HepG2 (cell line): ENCODE results near the gene FBXL13. TPM values are rescaled to one million over a fixed set of nuclear protein-coding genes. Genes with fewer than 3 reads are reported as not detected.

ENCODE experiments used
- ATAC-seq: fragments of 200-7000 bp; cut with Tn5 transposase; 3 replicates; pipeline ENCODE4 v1.9.1; 2020; ENCODE audit warnings: mild to moderate bottlenecking, moderate library complexity
- BruUV-seq: library from RNA; stranded (reverse); fragments of 400-500 nt; replicated peaks from 2 replicates; lab custom pipeline; 2021; lab: Mats Ljungman, UMichigan
- CTCF ChIA-PET: fragments of 300-600 bp; formaldehyde crosslinking; extraction: SDS; loops from one replicate; lab custom pipeline; 2021; ENCODE audit warnings: low total read pairs, inconsistent platforms, low intra/inter-chr PET ratio; lab: Yijun Ruan, JAX
- POLR2A ChIA-PET: fragments of 350-600 bp; sonication (Branson Sonifier 250); formaldehyde crosslinking; loops from one replicate; lab custom pipeline; 2020; ENCODE audit warnings: antibody characterized with exemption, inconsistent platforms; lab: Yijun Ruan, JAX
- DNase-seq: peaks from one replicate; pipeline ENCODE4 v3.0.0-alpha.2; 2015; ENCODE audit warnings: low spot score
- FAIRE-seq: peaks from 3 replicates; lab custom pipeline; 2011; peaks lifted over from hg19 to GRCh38; lab: Jason Lieb, UNC
- H2AFZ ChIP-seq: one replicate; pipeline ENCODE4 v1.6.1; 2011; ENCODE audit warnings: low read length, inconsistent platforms
- H3K27ac ChIP-seq: fragments of 300-600 bp; 3 replicates; pipeline ENCODE4 v1.8.0; 2011; ENCODE audit warnings: mixed run types, mild to moderate bottlenecking, mixed read lengths, low read length, inconsistent platforms; ENCODE audit not compliant: insufficient read depth; ENCODE audit errors: extremely low read length
- H3K27me3 ChIP-seq, 2 experiments: fragments of 200-600 bp in 1 of 2; 2 replicates in 1 of 2; 3 replicates in 1 of 2; pipeline versions ENCODE4 v1.6.0 to v1.8.0; 2011; ENCODE audit warnings: low read length in 2 of 2, mild to moderate bottlenecking in 2 of 2, moderate library complexity in 2 of 2, inconsistent platforms in 1 of 2; ENCODE audit not compliant: insufficient read depth in 2 of 2, control insufficient read depth in 1 of 2
- H3K36me3 ChIP-seq, 2 experiments: fragments of 200-600 bp in 1 of 2; replicated peaks in 1 of 2; 2 replicates in 1 of 2; 3 replicates in 1 of 2; pipeline versions ENCODE4 v1.5.1 to v1.8.0; 2011; ENCODE audit warnings: low read length in 2 of 2, inconsistent platforms in 1 of 2; ENCODE audit not compliant: insufficient read depth in 2 of 2, control insufficient read depth in 1 of 2
- H3K4me1 ChIP-seq: 2 replicates; pipeline ENCODE4 v1.5.1; 2012; ENCODE audit warnings: low read length, inconsistent platforms; ENCODE audit not compliant: insufficient read depth
- H3K4me2 ChIP-seq: 2 replicates; pipeline ENCODE4 v1.6.0; 2011; ENCODE audit warnings: low read depth, low read length, inconsistent platforms
- H3K4me3 ChIP-seq, 3 experiments: fragments of 200-600 bp in 1 of 3; sonication (generic), shearing (Covaris generic) in 1 of 3; replicated peaks in 1 of 3; 2 replicates each; pipeline ENCODE4 v1.5.1; 2011 to 2016; ENCODE audit warnings: low read length in 3 of 3, inconsistent platforms in 2 of 3, low read depth in 2 of 3, mild to moderate bottlenecking in 2 of 3, control low read depth in 1 of 3, mixed read lengths in 1 of 3; ENCODE audit not compliant: insufficient read depth in 1 of 3
- H3K79me2 ChIP-seq: one replicate; pipeline ENCODE4 v1.6.1; 2011; ENCODE audit warnings: low read length, inconsistent platforms; ENCODE audit not compliant: insufficient read depth
- H3K9ac ChIP-seq: 2 replicates; pipeline ENCODE4 v1.6.0; 2011; ENCODE audit warnings: mild to moderate bottlenecking, low read depth, low read length, inconsistent platforms; ENCODE audit not compliant: insufficient read depth
- H3K9me3 ChIP-seq: 2 replicates; pipeline ENCODE4 v1.5.1; 2012; ENCODE audit warnings: mild to moderate bottlenecking, low read length
- H4K20me1 ChIP-seq: 2 replicates; pipeline ENCODE4 v1.6.0; 2011; ENCODE audit warnings: inconsistent platforms, mild to moderate bottlenecking, low read length, moderate library complexity; ENCODE audit not compliant: insufficient read depth
- AGO1 ChIP-seq: fragments of 200-400 bp; formaldehyde crosslinking; IDR thresholded peaks from 2 replicates; pipeline ENCODE4 v1.6.1; 2017; ENCODE audit warnings: mild to moderate bottlenecking, low read depth, low read length, moderate library complexity; ENCODE audit not compliant: poor library complexity, severe bottlenecking
- CBX1 ChIP-seq: IDR thresholded peaks from one replicate; pipeline ENCODE4 v1.6.1; 2016; ENCODE audit warnings: antibody characterized with exemption, low read depth
- FOXA1 ChIP-seq, 2 experiments: fragments of 450-650 bp in 1 of 2; sonication (generic) in 1 of 2; formaldehyde crosslinking in 1 of 2; IDR thresholded peaks; 2 replicates each; pipeline versions ENCODE4 v1.4.0 to v1.6.1; 2016 to 2020; ENCODE audit warnings: missing genetic modification reagents in 1 of 2
- GATAD1 ChIP-seq: IDR thresholded peaks from 2 replicates; pipeline ENCODE4 v1.6.1; 2016; ENCODE audit warnings: missing genetic modification reagents, missing compliant biosample characterization
- HOXA5 ChIP-seq: sonication (generic); formaldehyde crosslinking; IDR thresholded peaks from 2 replicates; pipeline ENCODE4 v1.4.0; 2020; ENCODE audit warnings: missing genetic modification reagents
- NFIC ChIP-seq: IDR thresholded peaks from 2 replicates; pipeline ENCODE4 v1.6.1; 2012; ENCODE audit warnings: mild to moderate bottlenecking, low read length, inconsistent platforms
- NR3C1 ChIP-seq: sonication (generic); formaldehyde crosslinking; IDR thresholded peaks from 2 replicates; pipeline ENCODE4 v1.4.0; 2020; ENCODE audit warnings: missing genetic modification reagents
- PCBP1 ChIP-seq: fragments of 200-400 bp; formaldehyde crosslinking; IDR thresholded peaks from 2 replicates; pipeline ENCODE4 v1.6.1; 2017; ENCODE audit warnings: mild to moderate bottlenecking, low read depth, low read length, borderline replicate concordance
- POLR2A ChIP-seq, 2 experiments: IDR thresholded peaks; 2 replicates each; pipeline ENCODE4 v1.6.1; 2011; ENCODE audit warnings: low read depth in 2 of 2, low read length in 2 of 2, mild to moderate bottlenecking in 1 of 2, moderate library complexity in 1 of 2; ENCODE audit not compliant: insufficient read depth in 1 of 2
- POLR2AphosphoS2 ChIP-seq: IDR thresholded peaks from 2 replicates; pipeline ENCODE4 v1.6.1; 2011; ENCODE audit warnings: low read depth, low read length, improper control_type of control experiment
- RNF2 ChIP-seq: fragments of 450-650 bp; conservative IDR thresholded peaks from 2 replicates; pipeline ENCODE4 v1.6.1; 2016; ENCODE audit warnings: low read depth
- TCF12 ChIP-seq, 2 experiments: fragments of 450-650 bp in 1 of 2; sonication (generic) in 1 of 2; formaldehyde crosslinking in 1 of 2; IDR thresholded peaks; 2 replicates each; pipeline versions ENCODE4 v1.6.1 to v1.8.0; 2017 to 2022; ENCODE audit warnings: antibody characterized with exemption in 1 of 2, mild to moderate bottlenecking in 1 of 2, missing genetic modification reagents in 1 of 2, moderate library complexity in 1 of 2
- TCF7 ChIP-seq: sonication (generic); IDR thresholded peaks from 2 replicates; pipeline ENCODE4 v1.6.1; 2016; ENCODE audit warnings: antibody characterized with exemption, low read depth
- THAP11 ChIP-seq: IDR thresholded peaks from 2 replicates; pipeline ENCODE4 v1.6.1; 2016; ENCODE audit warnings: missing biosample characterization, missing genetic modification reagents
- TRIM24 ChIP-seq: sonication (generic); formaldehyde crosslinking; IDR thresholded peaks from 2 replicates; pipeline ENCODE4 v1.8.0; 2022; ENCODE audit warnings: mild to moderate bottlenecking, missing genetic modification reagents
- ZNF607 ChIP-seq: sonication (generic); formaldehyde crosslinking; IDR thresholded peaks from 2 replicates; pipeline ENCODE4 v1.5.1; 2020; ENCODE audit warnings: missing genetic modification reagents, mild to moderate bottlenecking, borderline replicate concordance
- whole genome bisulfite sequencing: methylation state at CpG from one replicate; pipeline ENCODE4 v1.1.6; 2017; ENCODE audit warnings: low lambda C conversion rate; 5-methylcytosine and 5-hydroxymethylcytosine counted together
- in situ Hi-C: cut with HindIII; loops from 2 replicates; pipeline ENCODE4 v1.10.0; 2017; ENCODE audit warnings: low pct_unique_long_range_greater_than_20kb; ENCODE audit not compliant: extremely low pct_ligation_motif_present
- intact Hi-C: fragments of 100-400 bp; cut with micrococcal nuclease; formaldehyde crosslinking; loops from one replicate; pipeline ENCODE4 v1.10.0; 2022; ENCODE audit not compliant: unreplicated experiment
- polyA plus RNA-seq, 8 experiments: library from polyadenylated mRNA; depleted of rRNA in 3 of 8; stranded (reverse) in 7 of 8; unstranded in 1 of 8; fragments of >200 nt; fragmentation: Illumina TruSeq in 4 of 8; extraction: Trizol in 4 of 8; gene quantifications; 2 replicates each; pipeline versions ENCODE4 v1.2.1 to v1.2.3, GENCODE V29; 2011 to 2016; ENCODE audit warnings: low read depth in 4 of 8, missing spikeins in 1 of 8, mixed read lengths in 1 of 8; ENCODE audit not compliant: insufficient read depth in 1 of 8
- total RNA-seq, 5 experiments: library from RNA; depleted of rRNA; stranded (reverse); fragments of >200 nt; fragmentation: Illumina TruSeq; extraction: Trizol; gene quantifications; 2 replicates each; pipeline ENCODE4 v1.2.3, GENCODE V29; 2016; ENCODE audit warnings: low read depth in 1 of 5
- TF ChIP-seq, protein P1 (sequence below): sonication (generic); formaldehyde crosslinking; IDR thresholded peaks from 2 replicates; pipeline ENCODE4 v1.5.0; 2020; ENCODE audit warnings: missing genetic modification reagents
- TF ChIP-seq, protein P2 (sequence below): sonication (generic); formaldehyde crosslinking; IDR thresholded peaks from 2 replicates; pipeline ENCODE4 v1.9.0; 2021; ENCODE audit warnings: missing genetic modification reagents, borderline replicate concordance
- TF ChIP-seq, protein P3 (sequence below): conservative IDR thresholded peaks from 2 replicates; pipeline ENCODE4 v1.6.1; 2018; ENCODE audit warnings: missing genetic modification reagents

FBXL13 gene
- total and polyA plus RNA-seq, 2 of the 13 experiments (the other 11 are each of a cell fraction or from before 2014, with no cell fraction given): 0.24 to 0.77 TPM

DNA sequence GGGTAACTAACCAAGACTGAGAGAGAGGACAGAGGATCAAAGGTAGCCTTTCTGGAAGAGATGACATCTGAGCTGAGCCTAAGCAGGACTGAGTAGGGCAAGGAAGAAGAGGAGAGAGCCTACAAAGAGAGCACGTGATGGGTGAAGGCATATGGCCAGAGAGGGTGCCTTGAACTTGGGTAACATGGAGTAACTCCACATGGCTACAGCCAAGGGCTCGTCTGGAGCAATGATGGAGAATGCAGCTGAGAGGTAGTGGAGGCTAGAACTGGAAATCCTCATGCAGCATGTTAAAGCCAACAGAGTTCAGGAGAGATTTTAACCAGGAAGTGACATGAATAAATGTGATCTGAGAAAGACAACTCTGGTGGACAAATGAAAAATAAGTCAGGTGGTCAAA lies 84.0 kb downstream of the FBXL13 start:
- Histone ChIP-seq H3K9ac (no peak overlapping the region), H3K9me3 (no peaks in the 10 kb centered on the region), H3K4me3 (no peak overlapping the region), H4K20me1 (no peaks in the 10 kb centered on the region), H3K27me3 (no peaks in the 10 kb centered on the region), H3K79me2 (no peaks in the 10 kb centered on the region), H3K4me2 (no peak overlapping the region), H2AFZ (no peak overlapping the region)
- BruUV-seq: no TSS peak
- no peak for ATAC-seq
- DNase-seq: no peak
- no peak for FAIRE-seq
- intact Hi-C loops: no loop called here
- ChIA-PET CTCF (no interaction called here), POLR2A (no interaction called here)
- in situ Hi-C loops: no loop called here
- 41% methylated on average over 2 of the region's 2 CpGs for WGBS
- TF ChIP-seq, protein P1, sequence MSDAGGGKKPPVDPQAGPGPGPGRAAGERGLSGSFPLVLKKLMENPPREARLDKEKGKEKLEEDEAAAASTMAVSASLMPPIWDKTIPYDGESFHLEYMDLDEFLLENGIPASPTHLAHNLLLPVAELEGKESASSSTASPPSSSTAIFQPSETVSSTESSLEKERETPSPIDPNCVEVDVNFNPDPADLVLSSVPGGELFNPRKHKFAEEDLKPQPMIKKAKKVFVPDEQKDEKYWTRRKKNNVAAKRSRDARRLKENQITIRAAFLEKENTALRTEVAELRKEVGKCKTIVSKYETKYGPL (CRISPR knock-in tag): no peak
- no peak for TF ChIP-seq POLR2A (IDR thresholded peaks at IDR 0.05; ENCODE audit: insufficient read depth in 1 of 2, low read depth in 2 of 2, low read length in 2 of 2)
- TF ChIP-seq THAP11 (CRISPR knock-in tag): no peak
- no peak for TF ChIP-seq TRIM24 (CRISPR knock-in tag)
- no peak for TF ChIP-seq ZNF607 (CRISPR knock-in tag)
- no peak for TF ChIP-seq NR3C1 (CRISPR knock-in tag)
- TF ChIP-seq TCF12 (IDR thresholded peaks at IDR 0.05): no peak
- TF ChIP-seq TCF12 (CRISPR knock-in tag; IDR thresholded peaks at IDR 0.05): no peak
- no peak for TF ChIP-seq FOXA1 (IDR thresholded peaks at IDR 0.05)
- no peak for TF ChIP-seq FOXA1 (CRISPR knock-in tag; IDR thresholded peaks at IDR 0.05)
- TF ChIP-seq RNF2: no peak
- TF ChIP-seq, protein P2, sequence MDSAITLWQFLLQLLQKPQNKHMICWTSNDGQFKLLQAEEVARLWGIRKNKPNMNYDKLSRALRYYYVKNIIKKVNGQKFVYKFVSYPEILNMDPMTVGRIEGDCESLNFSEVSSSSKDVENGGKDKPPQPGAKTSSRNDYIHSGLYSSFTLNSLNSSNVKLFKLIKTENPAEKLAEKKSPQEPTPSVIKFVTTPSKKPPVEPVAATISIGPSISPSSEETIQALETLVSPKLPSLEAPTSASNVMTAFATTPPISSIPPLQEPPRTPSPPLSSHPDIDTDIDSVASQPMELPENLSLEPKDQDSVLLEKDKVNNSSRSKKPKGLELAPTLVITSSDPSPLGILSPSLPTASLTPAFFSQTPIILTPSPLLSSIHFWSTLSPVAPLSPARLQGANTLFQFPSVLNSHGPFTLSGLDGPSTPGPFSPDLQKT (CRISPR knock-in tag): no peak
- TF ChIP-seq, protein P3, sequence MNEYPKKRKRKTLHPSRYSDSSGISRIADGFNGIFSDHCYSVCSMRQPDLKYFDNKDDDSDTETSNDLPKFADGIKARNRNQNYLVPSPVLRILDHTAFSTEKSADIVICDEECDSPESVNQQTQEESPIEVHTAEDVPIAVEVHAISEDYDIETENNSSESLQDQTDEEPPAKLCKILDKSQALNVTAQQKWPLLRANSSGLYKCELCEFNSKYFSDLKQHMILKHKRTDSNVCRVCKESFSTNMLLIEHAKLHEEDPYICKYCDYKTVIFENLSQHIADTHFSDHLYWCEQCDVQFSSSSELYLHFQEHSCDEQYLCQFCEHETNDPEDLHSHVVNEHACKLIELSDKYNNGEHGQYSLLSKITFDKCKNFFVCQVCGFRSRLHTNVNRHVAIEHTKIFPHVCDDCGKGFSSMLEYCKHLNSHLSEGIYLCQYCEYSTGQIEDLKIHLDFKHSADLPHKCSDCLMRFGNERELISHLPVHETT (CRISPR knock-in tag): no peak
- no peak for TF ChIP-seq PCBP1
- TF ChIP-seq HOXA5 (CRISPR knock-in tag): no peak
- TF ChIP-seq AGO1: no peak
- TF ChIP-seq TCF7: no peak
- no peak for TF ChIP-seq GATAD1 (CRISPR knock-in tag)
- TF ChIP-seq NFIC: no peak
- TF ChIP-seq CBX1: no peak
- TF ChIP-seq POLR2AphosphoS2: no peak
- TF ChIP-seq, all 625 proteins: peak for 0
- H3K27ac ChIP-seq: no peak overlapping the region
- peaks cover 43% of the 10 kb centered on the region for H3K4me1 ChIP-seq
- H3K36me3 ChIP-seq: no peaks in the 10 kb centered on the region
